ENCODE measurements around the gene TOP2A.
A peak's percentile ranks its signal among the peaks of the same experiment; 100 is the strongest.

Gene TOP2A

GRCh38 chr17:40342504-40343218, 75.0 kb downstream of the TOP2A start:
- no peak for DNase-seq

GRCh38 chr17:40341808-40342503, 75.7 kb downstream of the TOP2A start:
- DNase-seq, result no peak

GRCh38 chr17:40340880-40341807, 76.6 kb downstream of the TOP2A start:
- DNase-seq, result peak; percentile 86

- no peak for DNase-seq
Measured at GRCh38 chr17:40340327-40340726, 77.4 kb downstream of the TOP2A start.

GRCh38 chr17:40338941-40339649, 78.6 kb downstream of the TOP2A start:
- DNase-seq, result no peak
